Measurements from ENCODE around the gene ANGPTL1.
A peak's percentile ranks its signal among the peaks of the same experiment; 100 is the strongest.
"Not testable (repeated sequence)": the region's sequence is repeated elsewhere in the genome, so short reads cannot be mapped to it uniquely, and the experiment has no call there.

Gene ANGPTL1

DNA sequence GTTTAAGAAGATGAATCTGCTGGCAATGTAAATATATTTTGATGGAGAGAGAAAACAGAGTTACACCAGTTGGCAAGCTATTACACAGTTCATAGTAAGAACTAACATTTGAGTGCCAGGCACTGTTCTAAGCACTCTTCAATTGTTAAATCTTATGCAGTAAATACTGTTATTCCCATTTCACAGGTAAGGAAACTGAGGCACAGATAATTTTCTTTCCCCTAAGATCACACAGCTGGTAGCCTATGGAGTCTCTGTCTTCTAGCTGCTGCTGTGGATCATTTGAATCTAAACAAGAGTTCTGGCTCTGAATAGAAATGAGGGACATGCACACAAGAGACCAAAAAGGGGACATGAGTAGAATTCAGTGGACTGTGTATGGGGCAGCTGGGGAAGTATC, 8.0 kb downstream of the ANGPTL1 start:
- DNase-seq (ENCODE audit: insufficient read length) (no peak), FAIRE-seq (no peak)
- no peak for TF ChIP-seq POLR2AphosphoS5 (IDR thresholded peaks at IDR 0.05; ENCODE audit: low read depth, low read length)
- TF ChIP-seq POLR2A (IDR thresholded peaks at IDR 0.05; ENCODE audit: low read depth, low read length): no peak
- TF ChIP-seq TAF1 (IDR thresholded peaks at IDR 0.05; ENCODE audit: borderline replicate concordance, low read depth, low read length): no peak

DNA sequence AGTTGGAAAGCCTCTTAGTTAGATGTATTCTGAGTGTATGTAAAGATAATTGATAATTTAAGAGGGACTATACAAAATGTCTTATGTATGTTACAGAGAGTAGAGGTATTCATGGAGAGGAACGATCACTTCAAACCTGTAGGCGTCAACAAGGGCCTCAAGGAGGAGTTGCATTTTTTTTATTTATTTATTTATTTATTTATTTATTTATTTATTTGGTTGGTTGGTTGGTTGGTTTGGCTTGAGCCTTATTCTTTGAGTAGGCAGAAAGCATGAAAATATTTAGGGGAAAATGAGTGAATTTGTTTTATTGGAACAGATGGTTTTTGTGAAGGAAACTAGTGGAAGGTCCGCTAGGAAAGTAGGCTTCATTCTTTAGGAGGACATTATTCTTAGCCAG, 8.5 kb downstream of the ANGPTL1 start:
- DNase-seq (ENCODE audit: insufficient read length): no peak
- TF ChIP-seq POLR2A (IDR thresholded peaks at IDR 0.05; ENCODE audit: low read depth, low read length) (no peak), POLR2AphosphoS5 (IDR thresholded peaks at IDR 0.05; ENCODE audit: low read depth, low read length) (no peak), TAF1 (IDR thresholded peaks at IDR 0.05; ENCODE audit: borderline replicate concordance, low read depth, low read length) (no peak)
- FAIRE-seq: no peak

DNA sequence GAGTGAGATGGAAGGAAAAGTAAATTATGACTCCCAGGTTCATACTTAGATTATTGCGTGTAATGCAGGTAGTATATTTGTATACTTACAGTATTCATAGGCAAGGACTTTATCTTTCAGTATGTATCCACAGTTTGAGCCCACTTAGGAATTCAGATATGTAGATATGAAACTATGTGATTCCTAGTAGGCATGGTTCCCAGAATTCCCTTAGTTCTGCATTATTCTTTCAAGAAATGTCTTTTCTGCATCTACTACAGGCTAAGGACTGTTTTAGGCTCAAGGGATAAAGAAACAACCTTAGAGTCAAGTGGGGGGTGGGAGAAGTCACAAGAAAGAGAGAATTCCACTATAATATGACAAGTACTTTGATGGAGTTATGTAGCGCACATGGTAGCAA, 13.8 kb downstream of the ANGPTL1 start:
- FAIRE-seq: no peak
- DNase-seq (ENCODE audit: insufficient read length): no peak
- no peak for TF ChIP-seq POLR2A (IDR thresholded peaks at IDR 0.05; ENCODE audit: low read depth, low read length)
- TF ChIP-seq TAF1 (IDR thresholded peaks at IDR 0.05; ENCODE audit: borderline replicate concordance, low read depth, low read length): no peak
- TF ChIP-seq POLR2AphosphoS5 (IDR thresholded peaks at IDR 0.05; ENCODE audit: low read depth, low read length): no peak

DNA sequence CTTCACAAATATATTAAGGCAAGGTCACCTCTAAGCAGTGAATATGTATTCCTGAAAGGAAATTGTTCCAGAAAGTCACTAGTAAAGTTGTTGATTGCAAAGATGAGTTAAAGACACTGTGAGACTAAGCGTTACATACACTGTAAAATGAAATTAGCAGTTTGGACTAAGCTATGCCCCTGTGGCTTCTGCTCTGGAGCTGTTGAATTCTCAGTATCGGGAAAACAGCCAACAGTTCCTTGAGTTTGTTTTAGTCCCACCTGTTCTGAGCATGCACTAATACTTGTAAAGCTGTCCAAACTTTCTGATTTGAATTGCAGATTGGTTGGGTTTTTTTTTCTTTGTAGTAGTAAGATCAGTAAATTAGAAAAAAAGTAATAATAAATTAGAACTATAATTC, 21.0 kb downstream of the ANGPTL1 start:
- no peak for FAIRE-seq
- DNase-seq (ENCODE audit: insufficient read length): no peak
- TF ChIP-seq POLR2A (IDR thresholded peaks at IDR 0.05; ENCODE audit: low read depth, low read length) (no peak), TAF1 (IDR thresholded peaks at IDR 0.05; ENCODE audit: borderline replicate concordance, low read depth, low read length) (no peak)

DNA sequence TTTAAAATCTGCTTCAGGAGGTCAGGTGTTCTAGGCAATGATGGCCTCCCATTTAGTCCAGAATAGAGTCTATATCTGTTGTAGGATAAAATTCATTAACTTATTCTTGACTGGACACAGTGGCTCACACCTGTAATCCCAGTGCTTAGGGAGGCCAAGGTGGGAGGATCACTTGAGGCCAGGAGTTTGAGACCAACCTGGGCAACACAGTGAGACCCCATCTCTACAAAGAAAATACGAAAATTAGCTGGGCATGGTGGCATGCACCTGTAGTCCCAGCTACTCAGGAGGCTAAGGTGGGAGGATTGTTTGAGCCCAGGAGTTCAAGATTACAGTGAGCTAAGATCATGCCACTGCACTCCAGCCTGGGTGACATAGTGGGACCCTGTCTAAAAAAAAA, 23.0 kb downstream of the ANGPTL1 start:
- not testable (repeated sequence) for DNase-seq (ENCODE audit: insufficient read length); FAIRE-seq

DNA sequence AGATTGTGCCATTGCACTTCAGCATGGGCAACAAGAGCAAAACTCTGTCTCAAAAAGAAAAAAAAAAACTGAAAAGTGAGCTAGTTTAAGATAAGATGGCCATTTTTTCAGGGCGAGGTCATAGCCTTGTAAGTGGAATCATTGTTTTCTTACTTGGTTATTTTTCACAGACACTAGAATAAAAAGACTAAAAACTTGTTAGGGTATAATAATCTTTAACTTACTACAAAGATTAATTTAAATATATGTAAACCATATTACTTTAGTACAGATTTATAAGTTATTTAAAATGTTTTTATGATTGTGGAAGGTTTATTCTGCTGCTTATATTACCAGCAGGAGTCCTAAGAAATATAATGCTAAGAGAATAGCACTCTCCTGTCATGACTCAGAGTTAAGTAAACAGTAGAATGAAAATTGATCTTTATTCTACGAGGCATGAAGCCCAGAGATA, 23.5 kb downstream of the ANGPTL1 start:
- FAIRE-seq (no peak), DNase-seq (ENCODE audit: insufficient read length) (no peak)
- no peak for TF ChIP-seq POLR2AphosphoS5 (IDR thresholded peaks at IDR 0.05; ENCODE audit: low read depth, low read length)
- no peak for TF ChIP-seq POLR2A (IDR thresholded peaks at IDR 0.05; ENCODE audit: low read depth, low read length)
- TF ChIP-seq TAF1 (IDR thresholded peaks at IDR 0.05; ENCODE audit: borderline replicate concordance, low read depth, low read length): no peak

DNA sequence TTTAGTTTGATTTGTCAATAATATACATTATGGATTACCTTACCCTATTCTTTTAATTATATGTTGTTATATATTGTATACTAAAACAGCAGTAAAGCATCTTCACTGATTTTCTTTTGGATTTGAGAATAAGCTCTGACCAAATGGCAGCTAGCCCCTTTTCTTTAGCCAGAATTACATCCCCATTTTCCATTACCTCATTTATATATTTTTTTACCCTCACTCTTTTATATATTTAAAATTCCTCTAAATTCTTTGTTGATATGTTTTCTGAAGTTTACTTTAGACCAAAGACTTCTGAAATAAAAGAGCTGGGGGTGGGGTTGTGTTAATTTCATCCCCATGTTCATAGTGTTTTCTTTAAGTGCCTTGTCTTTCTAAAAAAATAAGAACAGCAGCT, 24.6 kb downstream of the ANGPTL1 start:
- no peak for FAIRE-seq
- no peak for DNase-seq (ENCODE audit: insufficient read length)
- no peak for TF ChIP-seq POLR2A (IDR thresholded peaks at IDR 0.05; ENCODE audit: low read depth, low read length)
- TF ChIP-seq POLR2AphosphoS5 (IDR thresholded peaks at IDR 0.05; ENCODE audit: low read depth, low read length): no peak
- no peak for TF ChIP-seq TAF1 (IDR thresholded peaks at IDR 0.05; ENCODE audit: borderline replicate concordance, low read depth, low read length)

DNA sequence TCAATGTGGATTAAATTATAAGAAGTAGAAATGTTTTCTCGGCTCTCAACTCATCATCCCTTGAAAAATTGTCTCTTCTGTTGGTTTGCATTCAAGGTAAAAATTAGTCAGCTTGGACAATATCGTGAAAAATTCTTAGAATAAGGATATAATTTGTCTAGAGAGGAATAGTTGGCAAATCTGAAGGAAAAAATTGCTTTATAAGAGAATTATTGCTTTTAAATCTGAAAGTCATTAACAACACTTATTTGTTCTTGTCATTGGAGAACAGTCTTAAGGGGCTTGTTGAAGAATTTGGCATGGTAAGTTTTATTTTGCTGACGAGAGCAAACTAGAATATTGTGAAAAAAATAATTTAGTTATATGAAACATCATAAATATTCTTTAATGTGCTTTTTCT, 26.4 kb downstream of the ANGPTL1 start:
- no peak for FAIRE-seq
- TF ChIP-seq POLR2A (IDR thresholded peaks at IDR 0.05; ENCODE audit: low read depth, low read length): no peak
- no peak for TF ChIP-seq POLR2AphosphoS5 (IDR thresholded peaks at IDR 0.05; ENCODE audit: low read depth, low read length)
- no peak for TF ChIP-seq TAF1 (IDR thresholded peaks at IDR 0.05; ENCODE audit: borderline replicate concordance, low read depth, low read length)

DNA sequence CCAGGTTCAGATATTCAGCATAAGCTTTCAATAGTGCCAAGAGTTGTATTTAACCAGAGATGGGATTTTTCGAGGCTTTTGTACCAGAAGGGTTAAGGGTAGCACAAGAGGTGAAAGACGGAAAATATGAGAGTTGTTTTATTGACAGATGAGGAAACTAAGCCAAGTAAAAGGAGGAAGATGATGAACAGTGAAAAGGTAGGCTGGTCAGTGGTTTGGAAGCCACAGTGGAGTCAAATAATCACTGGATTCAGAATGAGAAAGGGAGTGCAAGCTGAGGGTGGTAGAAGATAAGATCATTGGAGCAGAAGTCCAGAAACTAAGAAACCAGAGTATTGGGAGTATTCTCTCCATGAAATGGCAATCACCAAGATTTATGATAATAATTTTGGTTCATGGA, 45.7 kb downstream of the ANGPTL1 start:
- DNase-seq (ENCODE audit: insufficient read length) (no peak), FAIRE-seq (no peak)
- TF ChIP-seq POLR2A (IDR thresholded peaks at IDR 0.05; ENCODE audit: low read depth, low read length) (no peak), POLR2AphosphoS5 (IDR thresholded peaks at IDR 0.05; ENCODE audit: low read depth, low read length) (no peak), TAF1 (IDR thresholded peaks at IDR 0.05; ENCODE audit: borderline replicate concordance, low read depth, low read length) (no peak)

More for the DNA sequence above, 26.4 kb downstream of the ANGPTL1 start:
- no peak for DNase-seq (ENCODE audit: insufficient read length)

DNA sequence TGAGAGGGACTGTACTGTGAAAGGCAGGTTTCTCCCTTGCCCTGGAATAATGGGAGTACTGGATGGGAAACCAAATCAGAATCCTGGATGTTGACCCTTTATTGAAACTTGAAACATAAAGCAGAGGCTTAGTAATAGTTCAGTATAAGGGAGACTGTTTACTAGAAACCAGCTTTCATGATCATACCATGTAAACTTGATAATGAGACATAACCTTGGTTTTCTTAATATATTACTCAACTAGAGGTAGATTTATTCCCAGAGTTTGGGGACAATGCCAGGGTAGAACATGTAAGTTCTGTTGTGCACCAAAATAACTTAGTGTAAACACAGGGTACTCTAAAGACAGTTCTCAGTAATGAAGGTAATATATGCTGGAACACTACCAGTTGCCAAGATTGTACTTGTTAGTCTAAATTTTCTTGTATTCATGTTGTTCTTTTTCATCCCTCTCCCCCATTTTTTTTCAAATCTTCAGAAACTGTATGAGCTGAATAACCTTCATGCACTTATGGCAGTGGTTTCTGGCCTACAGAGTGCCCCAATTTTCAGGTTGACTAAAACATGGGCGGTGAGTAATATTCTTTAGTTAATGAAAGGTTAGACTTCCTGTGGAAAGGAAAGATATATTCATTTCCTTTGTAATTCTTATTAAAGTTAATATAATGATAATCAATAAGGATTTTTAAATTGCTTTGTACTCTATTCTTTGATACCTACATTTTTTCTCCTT, 49.6 kb downstream of the ANGPTL1 start:
- DNase-seq (ENCODE audit: insufficient read length): no peak
- FAIRE-seq: peak; percentile 60
- no peak for TF ChIP-seq POLR2A (IDR thresholded peaks at IDR 0.05; ENCODE audit: low read depth, low read length)
- no peak for TF ChIP-seq POLR2AphosphoS5 (IDR thresholded peaks at IDR 0.05; ENCODE audit: low read depth, low read length)
- TF ChIP-seq TAF1 (IDR thresholded peaks at IDR 0.05; ENCODE audit: borderline replicate concordance, low read depth, low read length): no peak

DNA sequence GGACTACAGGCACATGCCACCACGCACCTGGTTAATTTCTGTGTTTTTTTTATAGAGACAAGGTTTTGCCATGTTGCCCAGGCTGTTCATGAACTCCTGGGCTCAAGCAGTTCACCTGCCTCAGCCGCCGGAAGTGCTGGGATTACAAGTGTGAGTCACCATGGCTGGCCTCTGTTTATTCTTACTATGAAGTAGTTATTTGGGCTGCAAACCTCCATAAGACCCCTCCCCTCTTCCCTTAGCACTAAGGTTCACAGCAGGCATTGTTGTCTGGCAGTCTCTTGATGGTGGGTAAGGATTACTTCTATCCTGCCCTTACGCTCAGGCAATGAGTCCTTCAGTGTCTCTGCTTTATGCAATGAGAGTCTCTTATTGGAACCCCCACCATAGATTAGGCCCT, 51.8 kb downstream of the ANGPTL1 start:
- DNase-seq (ENCODE audit: insufficient read length) (no peak), FAIRE-seq (no peak)
- no peak for TF ChIP-seq TAF1 (IDR thresholded peaks at IDR 0.05; ENCODE audit: borderline replicate concordance, low read depth, low read length)
- TF ChIP-seq POLR2AphosphoS5 (IDR thresholded peaks at IDR 0.05; ENCODE audit: low read depth, low read length): no peak
- no peak for TF ChIP-seq POLR2A (IDR thresholded peaks at IDR 0.05; ENCODE audit: low read depth, low read length)

DNA sequence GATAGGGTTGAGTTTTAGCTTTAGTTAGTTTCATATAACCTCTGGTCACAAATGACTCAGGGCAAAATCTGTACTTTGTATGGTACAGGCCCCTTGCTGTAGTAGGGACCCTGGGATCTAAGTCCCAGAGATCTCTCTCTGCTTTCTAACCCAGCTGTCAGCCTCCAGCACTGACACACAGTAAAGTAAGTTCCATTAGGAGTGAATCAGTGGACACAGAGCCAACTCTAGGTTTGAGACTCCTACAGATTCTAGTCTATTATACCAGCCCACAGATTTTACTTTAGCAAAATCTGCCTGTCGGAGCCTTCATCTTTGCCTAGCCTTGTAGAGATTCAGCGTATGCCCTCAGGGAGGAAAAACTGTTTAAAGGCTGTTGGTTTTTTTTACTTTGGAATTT, 52.5 kb downstream of the ANGPTL1 start:
- TF ChIP-seq POLR2A (IDR thresholded peaks at IDR 0.05; ENCODE audit: low read depth, low read length): no peak
- no peak for TF ChIP-seq POLR2AphosphoS5 (IDR thresholded peaks at IDR 0.05; ENCODE audit: low read depth, low read length)
- TF ChIP-seq TAF1 (IDR thresholded peaks at IDR 0.05; ENCODE audit: borderline replicate concordance, low read depth, low read length): no peak
- FAIRE-seq (no peak), DNase-seq (ENCODE audit: insufficient read length) (no peak)

DNA sequence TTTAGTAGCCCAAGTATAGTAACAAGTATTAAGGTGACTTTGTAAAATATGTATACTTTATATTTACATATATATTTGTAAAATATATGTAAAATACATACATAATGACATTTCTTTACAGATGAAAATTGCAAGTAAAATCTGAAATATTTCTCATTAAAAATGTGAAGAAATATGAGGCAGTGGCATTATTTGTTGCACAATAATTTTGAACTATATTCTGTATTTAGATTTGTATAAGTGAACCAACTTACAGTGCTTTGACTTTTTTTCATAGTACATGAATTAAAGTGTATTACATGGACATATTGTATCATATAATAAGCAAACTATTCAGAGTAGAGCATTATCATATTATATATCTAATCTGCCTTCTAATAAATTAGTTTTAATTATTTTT, 60.3 kb downstream of the ANGPTL1 start:
- FAIRE-seq (no peak), DNase-seq (ENCODE audit: insufficient read length) (no peak)
- TF ChIP-seq POLR2A (IDR thresholded peaks at IDR 0.05; ENCODE audit: low read depth, low read length) (no peak), POLR2AphosphoS5 (IDR thresholded peaks at IDR 0.05; ENCODE audit: low read depth, low read length) (no peak), TAF1 (IDR thresholded peaks at IDR 0.05; ENCODE audit: borderline replicate concordance, low read depth, low read length) (no peak)
